HepG2 (cell line): Measurements from ENCODE around the gene BCAP29. TPM values are rescaled to one million over a fixed set of nuclear protein-coding genes. Genes with fewer than 3 reads are reported as not detected.

Experiments
- ATAC-seq: fragments of 200-7000 bp; cut with Tn5 transposase; 3 replicates; pipeline ENCODE4 v1.9.1; 2020; ENCODE audit warnings: mild to moderate bottlenecking, moderate library complexity
- BruUV-seq: library from RNA; stranded (reverse); fragments of 400-500 nt; replicated peaks from 2 replicates; lab custom pipeline; 2021; lab: Mats Ljungman, UMichigan
- CTCF ChIA-PET: fragments of 300-600 bp; formaldehyde crosslinking; extraction: SDS; loops from one replicate; lab custom pipeline; 2021; ENCODE audit warnings: low total read pairs, inconsistent platforms, low intra/inter-chr PET ratio; lab: Yijun Ruan, JAX
- POLR2A ChIA-PET: fragments of 350-600 bp; sonication (Branson Sonifier 250); formaldehyde crosslinking; loops from one replicate; lab custom pipeline; 2020; ENCODE audit warnings: antibody characterized with exemption, inconsistent platforms; lab: Yijun Ruan, JAX
- DNase-seq: peaks from one replicate; pipeline ENCODE4 v3.0.0-alpha.2; 2015; ENCODE audit warnings: low spot score
- FAIRE-seq: peaks from 3 replicates; lab custom pipeline; 2011; peaks lifted over from hg19 to GRCh38; lab: Jason Lieb, UNC
- H2AFZ ChIP-seq: one replicate; pipeline ENCODE4 v1.6.1; 2011; ENCODE audit warnings: low read length, inconsistent platforms
- H3K27ac ChIP-seq: fragments of 300-600 bp; 3 replicates; pipeline ENCODE4 v1.8.0; 2011; ENCODE audit warnings: mixed run types, mild to moderate bottlenecking, mixed read lengths, low read length, inconsistent platforms; ENCODE audit not compliant: insufficient read depth; ENCODE audit errors: extremely low read length
- H3K27me3 ChIP-seq, 2 experiments: fragments of 200-600 bp in 1 of 2; 2 replicates in 1 of 2; 3 replicates in 1 of 2; pipeline versions ENCODE4 v1.6.0 to v1.8.0; 2011; ENCODE audit warnings: low read length in 2 of 2, mild to moderate bottlenecking in 2 of 2, moderate library complexity in 2 of 2, inconsistent platforms in 1 of 2; ENCODE audit not compliant: insufficient read depth in 2 of 2, control insufficient read depth in 1 of 2
- H3K36me3 ChIP-seq, 2 experiments: fragments of 200-600 bp in 1 of 2; replicated peaks in 1 of 2; 2 replicates in 1 of 2; 3 replicates in 1 of 2; pipeline versions ENCODE4 v1.5.1 to v1.8.0; 2011; ENCODE audit warnings: low read length in 2 of 2, inconsistent platforms in 1 of 2; ENCODE audit not compliant: insufficient read depth in 2 of 2, control insufficient read depth in 1 of 2
- H3K4me1 ChIP-seq: 2 replicates; pipeline ENCODE4 v1.5.1; 2012; ENCODE audit warnings: low read length, inconsistent platforms; ENCODE audit not compliant: insufficient read depth
- H3K4me2 ChIP-seq: 2 replicates; pipeline ENCODE4 v1.6.0; 2011; ENCODE audit warnings: low read depth, low read length, inconsistent platforms
- H3K4me3 ChIP-seq, 3 experiments: fragments of 200-600 bp in 1 of 3; sonication (generic), shearing (Covaris generic) in 1 of 3; replicated peaks in 1 of 3; 2 replicates each; pipeline ENCODE4 v1.5.1; 2011 to 2016; ENCODE audit warnings: low read length in 3 of 3, inconsistent platforms in 2 of 3, low read depth in 2 of 3, mild to moderate bottlenecking in 2 of 3, control low read depth in 1 of 3, mixed read lengths in 1 of 3; ENCODE audit not compliant: insufficient read depth in 1 of 3
- H3K79me2 ChIP-seq: one replicate; pipeline ENCODE4 v1.6.1; 2011; ENCODE audit warnings: low read length, inconsistent platforms; ENCODE audit not compliant: insufficient read depth
- H3K9ac ChIP-seq: 2 replicates; pipeline ENCODE4 v1.6.0; 2011; ENCODE audit warnings: mild to moderate bottlenecking, low read depth, low read length, inconsistent platforms; ENCODE audit not compliant: insufficient read depth
- H3K9me3 ChIP-seq: 2 replicates; pipeline ENCODE4 v1.5.1; 2012; ENCODE audit warnings: mild to moderate bottlenecking, low read length
- H4K20me1 ChIP-seq: 2 replicates; pipeline ENCODE4 v1.6.0; 2011; ENCODE audit warnings: inconsistent platforms, mild to moderate bottlenecking, low read length, moderate library complexity; ENCODE audit not compliant: insufficient read depth
- GTF2F1 ChIP-seq: fragments of 150-350 bp; IDR thresholded peaks from 2 replicates; pipeline ENCODE4 v1.6.1; 2014; ENCODE audit warnings: low read length
- KAT7 ChIP-seq: IDR thresholded peaks from 2 replicates; pipeline ENCODE4 v1.6.1; 2018; ENCODE audit warnings: borderline replicate concordance, missing compliant biosample characterization
- KDM1A ChIP-seq: IDR thresholded peaks from 2 replicates; pipeline ENCODE4 v1.6.1; 2016; ENCODE audit warnings: missing compliant biosample characterization
- MED1 ChIP-seq: sonication (generic); formaldehyde crosslinking; IDR thresholded peaks from 2 replicates; pipeline ENCODE4 v1.4.0; 2020; ENCODE audit warnings: missing genetic modification reagents
- MIER2 ChIP-seq: IDR thresholded peaks from 2 replicates; pipeline ENCODE4 v1.6.1; 2016; ENCODE audit warnings: missing biosample characterization, missing genetic modification reagents
- POGZ ChIP-seq: sonication (generic); formaldehyde crosslinking; IDR thresholded peaks from 2 replicates; pipeline ENCODE4 v1.4.0; 2020; ENCODE audit warnings: mild to moderate bottlenecking, missing genetic modification reagents
- TRIM24 ChIP-seq: sonication (generic); formaldehyde crosslinking; IDR thresholded peaks from 2 replicates; pipeline ENCODE4 v1.8.0; 2022; ENCODE audit warnings: mild to moderate bottlenecking, missing genetic modification reagents
- ZNF230 ChIP-seq: sonication (generic); formaldehyde crosslinking; IDR thresholded peaks from 2 replicates; pipeline ENCODE4 v1.4.0; 2020; ENCODE audit warnings: mild to moderate bottlenecking, missing genetic modification reagents
- ZNF547 ChIP-seq: sonication (generic); formaldehyde crosslinking; IDR thresholded peaks from 2 replicates; pipeline ENCODE4 v1.5.1; 2020; ENCODE audit warnings: mild to moderate bottlenecking, missing genetic modification reagents
- ZNF773 ChIP-seq: sonication (generic); formaldehyde crosslinking; IDR thresholded peaks from 2 replicates; pipeline ENCODE4 v1.4.0; 2020; ENCODE audit warnings: missing genetic modification reagents, borderline replicate concordance
- ZNF777 ChIP-seq: sonication (generic); formaldehyde crosslinking; IDR thresholded peaks from 2 replicates; pipeline ENCODE4 v1.4.0; 2020; ENCODE audit warnings: missing genetic modification reagents
- ZNF816 ChIP-seq: sonication (generic); formaldehyde crosslinking; IDR thresholded peaks from 2 replicates; pipeline ENCODE4 v1.8.0; 2022; ENCODE audit warnings: missing genetic modification reagents, mild to moderate bottlenecking, borderline replicate concordance
- WGBS: methylation state at CpG from one replicate; pipeline ENCODE4 v1.1.6; 2017; ENCODE audit warnings: low lambda C conversion rate; 5-methylcytosine and 5-hydroxymethylcytosine counted together
- in situ Hi-C: cut with HindIII; loops from 2 replicates; pipeline ENCODE4 v1.10.0; 2017; ENCODE audit warnings: low pct_unique_long_range_greater_than_20kb; ENCODE audit not compliant: extremely low pct_ligation_motif_present
- intact Hi-C: fragments of 100-400 bp; cut with micrococcal nuclease; formaldehyde crosslinking; loops from one replicate; pipeline ENCODE4 v1.10.0; 2022; ENCODE audit not compliant: unreplicated experiment
- polyA plus RNA-seq, 8 experiments: library from polyadenylated mRNA; depleted of rRNA in 3 of 8; stranded (reverse) in 7 of 8; unstranded in 1 of 8; fragments of >200 nt; fragmentation: Illumina TruSeq in 4 of 8; extraction: Trizol in 4 of 8; gene quantifications; 2 replicates each; pipeline versions ENCODE4 v1.2.1 to v1.2.3, GENCODE V29; 2011 to 2016; ENCODE audit warnings: low read depth in 4 of 8, missing spikeins in 1 of 8, mixed read lengths in 1 of 8; ENCODE audit not compliant: insufficient read depth in 1 of 8
- total RNA-seq, 5 experiments: library from RNA; depleted of rRNA; stranded (reverse); fragments of >200 nt; fragmentation: Illumina TruSeq; extraction: Trizol; gene quantifications; 2 replicates each; pipeline ENCODE4 v1.2.3, GENCODE V29; 2016; ENCODE audit warnings: low read depth in 1 of 5
- TF ChIP-seq, protein P1 (sequence below): sonication (generic); formaldehyde crosslinking; conservative IDR thresholded peaks from 2 replicates; pipeline ENCODE4 v1.4.0; 2020; ENCODE audit warnings: missing genetic modification reagents
- TF ChIP-seq, protein P2 (sequence below): sonication (generic); formaldehyde crosslinking; IDR thresholded peaks from one replicate; pipeline ENCODE4 v1.5.1; 2020; ENCODE audit warnings: mild to moderate bottlenecking, missing genetic modification reagents; ENCODE audit errors: not compliant biosample characterization

The BCAP29 gene
- total and polyA plus RNA-seq, 2 of the 13 experiments (the other 11 are each of a cell fraction or from before 2014, with no cell fraction given) = 15.3 to 35.6 TPM

- intact Hi-C loops = no loop called here
- H3K27ac ChIP-seq = no peak overlapping the region
- H3K36me3 ChIP-seq = no peaks in the 10 kb centered on the region
- peak overlapping the region; percentile 44 to 70 (median 65) for H3K4me3 ChIP-seq
- in situ Hi-C loops = no loop called here
- peaks cover 17% of the 10 kb centered on the region for H3K4me1 ChIP-seq
- DNase-seq (peak; percentile 37), ATAC-seq (peak; percentile 97), FAIRE-seq (no peak)
- peak overlapping the region; percentile 77 for H3K4me2 ChIP-seq
- no peak overlapping the region; the same call in 1 of the 2 replicates for H3K9ac ChIP-seq
- no TSS peak for BruUV-seq
- WGBS = 1% methylated on average over 10 of the region's 73 CpGs
- H4K20me1 ChIP-seq = no peaks in the 10 kb centered on the region; the same call in 1 of the 2 replicates
- ChIA-PET POLR2A (no interaction called here), CTCF (no interaction called here)
- H3K27me3 ChIP-seq = peaks cover 9 to 37% of the 10 kb centered on the region in 2 experiments
- no peaks in the 10 kb centered on the region for H3K79me2 ChIP-seq
- no peak overlapping the region for H2AFZ ChIP-seq
- H3K9me3 ChIP-seq = no peaks in the 10 kb centered on the region
- TF ChIP-seq MIER2 (peak; percentile 15; the same call in 1 of the 2 replicates), ZNF547 (CRISPR knock-in tag) (no peak), ZNF777 (peak; percentile 73), ZNF816 (CRISPR knock-in tag) (no peak), POGZ (CRISPR knock-in tag) (peak; percentile 57), GTF2F1 (no peak), ZNF230 (CRISPR knock-in tag) (no peak), KDM1A (CRISPR knock-in tag) (no peak), KAT7 (no peak), ZNF773 (CRISPR knock-in tag) (no peak), TRIM24 (CRISPR knock-in tag) (no peak), MED1 (CRISPR knock-in tag) (0 out of 2 replicates have a peak, but pooled peaks have one; percentile 10)
- TF ChIP-seq, protein P1, sequence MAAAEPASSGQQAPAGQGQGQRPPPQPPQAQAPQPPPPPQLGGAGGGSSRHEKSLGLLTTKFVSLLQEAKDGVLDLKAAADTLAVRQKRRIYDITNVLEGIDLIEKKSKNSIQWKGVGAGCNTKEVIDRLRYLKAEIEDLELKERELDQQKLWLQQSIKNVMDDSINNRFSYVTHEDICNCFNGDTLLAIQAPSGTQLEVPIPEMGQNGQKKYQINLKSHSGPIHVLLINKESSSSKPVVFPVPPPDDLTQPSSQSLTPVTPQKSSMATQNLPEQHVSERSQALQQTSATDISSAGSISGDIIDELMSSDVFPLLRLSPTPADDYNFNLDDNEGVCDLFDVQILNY (CRISPR knock-in tag) = peak; percentile 51; the same call in 1 of the 2 replicates
- TF ChIP-seq, protein P2, sequence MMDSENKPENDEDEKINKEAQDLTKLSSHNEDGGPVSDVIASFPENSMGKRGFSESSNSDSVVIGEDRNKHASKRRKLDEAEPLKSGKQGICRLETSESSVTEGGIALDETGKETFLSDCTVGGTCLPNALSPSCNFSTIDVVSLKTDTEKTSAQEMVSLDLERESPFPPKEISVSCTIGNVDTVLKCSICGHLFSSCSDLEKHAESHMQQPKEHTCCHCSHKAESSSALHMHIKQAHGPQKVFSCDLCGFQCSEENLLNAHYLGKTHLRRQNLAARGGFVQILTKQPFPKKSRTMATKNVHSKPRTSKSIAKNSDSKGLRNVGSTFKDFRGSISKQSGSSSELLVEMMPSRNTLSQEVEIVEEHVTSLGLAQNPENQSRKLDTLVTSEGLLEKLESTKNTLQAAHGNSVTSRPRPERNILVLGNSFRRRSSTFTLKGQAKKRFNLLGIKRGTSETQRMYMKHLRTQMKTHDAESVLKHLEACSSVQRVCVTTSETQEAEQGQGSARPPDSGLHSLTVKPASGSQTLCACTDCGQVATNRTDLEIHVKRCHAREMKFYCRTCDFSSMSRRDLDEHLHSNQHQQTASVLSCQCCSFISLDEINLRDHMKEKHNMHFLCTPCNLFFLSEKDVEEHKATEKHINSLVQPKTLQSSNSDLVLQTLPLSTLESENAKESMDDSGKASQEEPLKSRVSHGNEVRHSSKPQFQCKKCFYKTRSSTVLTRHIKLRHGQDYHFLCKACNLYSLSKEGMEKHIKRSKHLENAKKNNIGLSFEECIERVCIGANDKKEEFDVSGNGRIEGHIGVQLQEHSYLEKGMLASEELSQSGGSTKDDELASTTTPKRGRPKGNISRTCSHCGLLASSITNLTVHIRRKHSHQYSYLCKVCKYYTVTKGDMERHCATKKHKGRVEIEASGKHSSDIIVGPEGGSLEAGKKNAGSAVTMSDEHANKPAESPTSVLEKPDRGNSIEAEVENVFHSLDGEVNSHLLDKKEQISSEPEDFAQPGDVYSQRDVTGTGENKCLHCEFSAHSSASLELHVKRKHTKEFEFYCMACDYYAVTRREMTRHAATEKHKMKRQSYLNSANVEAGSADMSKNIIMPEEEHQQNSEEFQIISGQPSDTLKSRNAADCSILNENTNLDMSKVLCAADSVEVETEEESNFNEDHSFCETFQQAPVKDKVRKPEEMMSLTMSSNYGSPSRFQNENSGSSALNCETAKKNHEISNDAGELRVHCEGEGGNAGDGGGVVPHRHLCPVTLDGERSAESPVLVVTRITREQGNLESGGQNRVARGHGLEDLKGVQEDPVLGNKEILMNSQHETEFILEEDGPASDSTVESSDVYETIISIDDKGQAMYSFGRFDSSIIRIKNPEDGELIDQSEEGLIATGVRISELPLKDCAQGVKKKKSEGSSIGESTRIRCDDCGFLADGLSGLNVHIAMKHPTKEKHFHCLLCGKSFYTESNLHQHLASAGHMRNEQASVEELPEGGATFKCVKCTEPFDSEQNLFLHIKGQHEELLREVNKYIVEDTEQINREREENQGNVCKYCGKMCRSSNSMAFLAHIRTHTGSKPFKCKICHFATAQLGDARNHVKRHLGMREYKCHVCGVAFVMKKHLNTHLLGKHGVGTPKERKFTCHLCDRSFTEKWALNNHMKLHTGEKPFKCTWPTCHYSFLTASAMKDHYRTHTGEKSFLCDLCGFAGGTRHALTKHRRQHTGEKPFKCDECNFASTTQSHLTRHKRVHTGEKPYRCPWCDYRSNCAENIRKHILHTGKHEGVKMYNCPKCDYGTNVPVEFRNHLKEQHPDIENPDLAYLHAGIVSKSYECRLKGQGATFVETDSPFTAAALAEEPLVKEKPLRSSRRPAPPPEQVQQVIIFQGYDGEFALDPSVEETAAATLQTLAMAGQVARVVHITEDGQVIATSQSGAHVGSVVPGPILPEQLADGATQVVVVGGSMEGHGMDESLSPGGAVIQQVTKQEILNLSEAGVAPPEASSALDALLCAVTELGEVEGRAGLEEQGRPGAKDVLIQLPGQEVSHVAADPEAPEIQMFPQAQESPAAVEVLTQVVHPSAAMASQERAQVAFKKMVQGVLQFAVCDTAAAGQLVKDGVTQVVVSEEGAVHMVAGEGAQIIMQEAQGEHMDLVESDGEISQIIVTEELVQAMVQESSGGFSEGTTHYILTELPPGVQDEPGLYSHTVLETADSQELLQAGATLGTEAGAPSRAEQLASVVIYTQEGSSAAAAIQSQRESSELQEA (CRISPR knock-in tag) = peak; percentile 33
Measured at GRCh38 chr7:107661081-107661864, 81.2 kb downstream of the BCAP29 start.
